SK-N-SH (cell line): ENCODE data around the gene EIPR1. TPM values are rescaled to one million over a fixed set of nuclear protein-coding genes. Genes with fewer than 3 reads are reported as not detected.

Experiments used
- CTCF ChIA-PET: fragments of 300-600, 350-600 bp; formaldehyde crosslinking; extraction: SDS; loops from one replicate; lab custom pipeline; 2021; lab: Yijun Ruan, JAX
- POLR2A ChIA-PET: fragments of 350-600 bp; sonication (Branson Sonifier 250); formaldehyde crosslinking; extraction: SDS; loops from one replicate; lab custom pipeline; 2020; ENCODE audit warnings: antibody characterized with exemption, inconsistent platforms; lab: Yijun Ruan, JAX
- DNase-seq: peaks from one replicate; pipeline ENCODE4 v3.0.0; 2012
- H2AFZ ChIP-seq: fragments of 200-600 bp; sonication (generic); 2 replicates; pipeline ENCODE4 v1.8.1; 2016; ENCODE audit warnings: antibody characterized with exemption, mild to moderate bottlenecking, low read depth
- H3F3A ChIP-seq: fragments of 200-600 bp; sonication (generic); replicated peaks from 2 replicates; pipeline ENCODE3; 2016; ENCODE audit warnings: antibody characterized with exemption, mild to moderate bottlenecking; ENCODE audit not compliant: insufficient read depth
- H3K27ac ChIP-seq, 2 experiments: fragments of 200-500 bp in 1 of 2; fragments of 200-600 bp in 1 of 2; sonication (Bioruptor generic) in 1 of 2; sonication (generic), shearing (Covaris generic) in 1 of 2; 2 replicates each; pipeline versions ENCODE4 v1.5.1 to v1.6.1; 2014 to 2016; ENCODE audit warnings: low read depth in 2 of 2, inconsistent platforms in 1 of 2, low read length in 1 of 2, mild to moderate bottlenecking in 1 of 2, mixed read lengths in 1 of 2
- H3K27me3 ChIP-seq: fragments of 200-600 bp; sonication (generic), shearing (Covaris generic); 2 replicates; pipeline ENCODE4 v1.6.1; 2016; ENCODE audit warnings: mixed run types; ENCODE audit not compliant: insufficient read depth
- H3K36me3 ChIP-seq, 2 experiments: fragments of 200-500 bp in 1 of 2; fragments of 200-600 bp in 1 of 2; sonication (Bioruptor generic) in 1 of 2; sonication (generic) in 1 of 2; replicated peaks in 1 of 2; 2 replicates each; pipeline versions ENCODE3 to v1.5.1; 2014 to 2016; ENCODE audit warnings: low read length in 1 of 2, mild to moderate bottlenecking in 1 of 2; ENCODE audit not compliant: insufficient read depth in 2 of 2, control insufficient read depth in 1 of 2
- H3K4me1 ChIP-seq, 2 experiments: fragments of 200-500 bp in 1 of 2; fragments of 200-600 bp in 1 of 2; sonication (Bioruptor generic) in 1 of 2; sonication (generic), shearing (Covaris generic) in 1 of 2; 2 replicates each; pipeline versions ENCODE4 v1.5.1 to v1.6.1; 2014 to 2016; ENCODE audit warnings: low read depth in 1 of 2, low read length in 1 of 2, mixed run types in 1 of 2; ENCODE audit not compliant: insufficient read depth in 2 of 2, control insufficient read depth in 1 of 2
- H3K4me2 ChIP-seq: fragments of 200-600 bp; sonication (generic), shearing (Covaris generic); 2 replicates; pipeline ENCODE4 v1.6.1; 2017; ENCODE audit warnings: mixed run types
- H3K4me3 ChIP-seq, 2 experiments: fragments of 200-500 bp in 1 of 2; fragments of 200-600 bp in 1 of 2; sonication (Bioruptor generic) in 1 of 2; sonication (generic), shearing (Covaris generic) in 1 of 2; 2 replicates each; pipeline versions ENCODE4 v1.5.1 to v1.8.1; 2014 to 2016; ENCODE audit warnings: low read depth in 2 of 2, inconsistent platforms in 1 of 2, low read length in 1 of 2, mild to moderate bottlenecking in 1 of 2, mixed read lengths in 1 of 2, moderate library complexity in 1 of 2
- H3K79me2 ChIP-seq: fragments of 200-600 bp; sonication (generic); 2 replicates; pipeline ENCODE4 v1.8.1; 2017; ENCODE audit warnings: mild to moderate bottlenecking; ENCODE audit not compliant: insufficient read depth
- H3K9ac ChIP-seq: fragments of 200-600 bp; sonication (generic); 2 replicates; pipeline ENCODE4 v1.6.1; 2017; ENCODE audit warnings: mixed run types
- H3K9me2 ChIP-seq: fragments of 200-600 bp; sonication (generic); 2 replicates; pipeline ENCODE4 v1.6.1; 2017; ENCODE audit warnings: mixed run types
- H3K9me3 ChIP-seq: fragments of 200-600 bp; sonication (generic); 2 replicates; pipeline ENCODE4 v1.6.1; 2017; ENCODE audit warnings: mixed run types, mild to moderate bottlenecking, moderate library complexity
- H4K20me1 ChIP-seq: fragments of 200-600 bp; sonication (generic); 2 replicates; pipeline ENCODE4 v1.6.1; 2017; ENCODE audit warnings: mild to moderate bottlenecking, mixed run types; ENCODE audit not compliant: insufficient read depth
- EZH2phosphoT487 ChIP-seq: fragments of 200-600 bp; sonication (generic); IDR thresholded peaks from 2 replicates; pipeline ENCODE4 v1.6.1; 2017; ENCODE audit warnings: low read depth, mixed run types, mild to moderate bottlenecking, antibody characterized with exemption, moderate library complexity, borderline replicate concordance
- GABPA ChIP-seq: IDR thresholded peaks from 2 replicates; pipeline ENCODE4 v1.4.0; 2012; ENCODE audit warnings: low read depth, mild to moderate bottlenecking
- REST ChIP-seq: IDR thresholded peaks from 2 replicates; pipeline ENCODE4 v1.6.1; 2012; ENCODE audit warnings: mild to moderate bottlenecking, low read depth, low read length, moderate library complexity
- USF2 ChIP-seq: fragments of 150-350 bp; IDR thresholded peaks from 2 replicates; pipeline ENCODE4 v1.6.1; 2017; ENCODE audit warnings: antibody characterized with exemption, low read length, low read depth, borderline replicate concordance
- WGBS: methylation state at CpG from one replicate; pipeline ENCODE4 v1.1.6; 2017; ENCODE audit warnings: low lambda C conversion rate; 5-methylcytosine and 5-hydroxymethylcytosine counted together
- polyA plus RNA-seq, 3 experiments: library from polyadenylated mRNA; depleted of rRNA; stranded (reverse); fragments of >200 nt; gene quantifications; 2 replicates each; pipeline ENCODE4 v1.2.3, GENCODE V29; 2012
- TF ChIP-seq, protein P1 (sequence below): IDR thresholded peaks from 2 replicates; pipeline ENCODE4 v1.4.0; 2012; ENCODE audit warnings: low read depth, borderline replicate concordance

Gene EIPR1
- polyA plus RNA-seq, 1 of the 3 experiments (the other 2 are of a cell fraction) = 85.9 TPM

GRCh38 chr2:3379339-3379646, 1.7 kb upstream of the EIPR1 start:
- H4K20me1 ChIP-seq = no peaks in the 10 kb centered on the region
- H3K36me3 ChIP-seq = peaks cover 16 to 20% of the 10 kb centered on the region in 2 experiments
- H3F3A ChIP-seq = peaks cover 12% of the 10 kb centered on the region
- WGBS = 8% methylated on average over 7 of the region's 8 CpGs
- CTCF ChIA-PET = interaction anchor here (0.7 to 1.5 kb wide), 13 partner anchors 14 to 766 kb away, joined by 3 to 4 read pairs (median 3); no protein-coding TSS in a partner anchor
- TF ChIP-seq, protein P1, sequence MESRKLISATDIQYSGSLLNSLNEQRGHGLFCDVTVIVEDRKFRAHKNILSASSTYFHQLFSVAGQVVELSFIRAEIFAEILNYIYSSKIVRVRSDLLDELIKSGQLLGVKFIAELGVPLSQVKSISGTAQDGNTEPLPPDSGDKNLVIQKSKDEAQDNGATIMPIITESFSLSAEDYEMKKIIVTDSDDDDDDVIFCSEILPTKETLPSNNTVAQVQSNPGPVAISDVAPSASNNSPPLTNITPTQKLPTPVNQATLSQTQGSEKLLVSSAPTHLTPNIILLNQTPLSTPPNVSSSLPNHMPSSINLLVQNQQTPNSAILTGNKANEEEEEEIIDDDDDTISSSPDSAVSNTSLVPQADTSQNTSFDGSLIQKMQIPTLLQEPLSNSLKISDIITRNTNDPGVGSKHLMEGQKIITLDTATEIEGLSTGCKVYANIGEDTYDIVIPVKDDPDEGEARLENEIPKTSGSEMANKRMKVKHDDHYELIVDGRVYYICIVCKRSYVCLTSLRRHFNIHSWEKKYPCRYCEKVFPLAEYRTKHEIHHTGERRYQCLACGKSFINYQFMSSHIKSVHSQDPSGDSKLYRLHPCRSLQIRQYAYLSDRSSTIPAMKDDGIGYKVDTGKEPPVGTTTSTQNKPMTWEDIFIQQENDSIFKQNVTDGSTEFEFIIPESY = 0 out of 2 replicates have a peak, but pooled peaks have one; percentile 10
- no peak for TF ChIP-seq EZH2phosphoT487
- TF ChIP-seq REST = 0 out of 2 replicates have a peak, but pooled peaks have one; percentile 16
- peaks cover 0 to 27% of the 10 kb centered on the region in 2 experiments; a peak in 2 of 4 replicates for H3K4me1 ChIP-seq
- no peak for DNase-seq
- POLR2A ChIA-PET = interaction anchor here (0.6 to 1.6 kb wide), 12 partner anchors 13 to 533 kb away, joined by 3 to 7 read pairs (median 4); partner anchors contain the start of gene RNASEH1
- no peaks in the 10 kb centered on the region for H3K9me3 ChIP-seq
- H3K27me3 ChIP-seq = no peaks in the 10 kb centered on the region
- H2AFZ ChIP-seq = peak overlapping the region; percentile 88
- peak overlapping the region; percentile 93 for H3K9ac ChIP-seq
- H3K4me3 ChIP-seq = peak overlapping the region; percentile 97 to 98
- peak overlapping the region; percentile 79 to 94 for H3K27ac ChIP-seq
- no peaks in the 10 kb centered on the region for H3K9me2 ChIP-seq
- H3K4me2 ChIP-seq = peak overlapping the region; percentile 79
- H3K79me2 ChIP-seq = peaks cover 82% of the 10 kb centered on the region

DNA sequence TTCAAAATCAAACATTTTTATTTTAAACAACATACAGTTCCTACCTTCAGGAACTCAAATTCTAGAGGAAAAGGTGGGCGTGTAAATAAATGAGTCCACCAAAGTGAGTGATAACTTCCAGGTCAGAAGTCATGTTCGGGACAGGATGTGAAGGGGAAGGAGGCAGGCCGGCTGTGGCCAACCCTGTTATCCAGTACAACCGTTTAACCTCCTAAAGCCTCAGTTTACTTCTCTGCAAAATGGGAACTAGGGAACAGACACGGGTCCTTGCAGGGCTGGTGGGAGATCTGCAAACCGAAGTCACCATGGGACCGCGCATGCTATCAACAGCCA, 373 bp downstream of the EIPR1 start:
- Histone ChIP-seq H4K20me1 (no peaks in the 10 kb centered on the region), H3F3A (peaks cover 12% of the 10 kb centered on the region), H3K4me3 (peak overlapping the region; percentile 93 to 100), H2AFZ (peak overlapping the region; percentile 71), H3K36me3 (peaks cover 8 to 13% of the 10 kb centered on the region in 2 experiments), H3K27ac (peak overlapping the region; percentile 84 to 89), H3K9ac (peak overlapping the region; percentile 80), H3K27me3 (no peaks in the 10 kb centered on the region), H3K4me2 (peak overlapping the region; percentile 79), H3K9me3 (no peaks in the 10 kb centered on the region), H3K9me2 (no peaks in the 10 kb centered on the region), H3K79me2 (peaks cover 76% of the 10 kb centered on the region), H3K4me1 (peaks cover 0 to 27% of the 10 kb centered on the region in 2 experiments; a peak in 2 of 4 replicates)
- peak; percentile 76 for DNase-seq
- TF ChIP-seq USF2 = no peak
- TF ChIP-seq GABPA = peak; percentile 75
- CTCF ChIA-PET = interaction anchor here (1.1 kb wide), 1 partner anchor 95 kb away, joined by 3 read pairs; no protein-coding TSS in a partner anchor
- POLR2A ChIA-PET = interaction anchor here (0.7 to 1.5 kb wide), 10 partner anchors 9 to 1052 kb away, joined by 3 to 15 read pairs (median 4); partner anchors contain the start of gene MYT1L
- WGBS = 2% methylated on average over 8 of the region's 8 CpGs
